ENCODE results near the gene AGBL1.

- TF ChIP-seq CTCF (conservative IDR thresholded peaks at IDR 0.05; ENCODE audit: low read depth, low read length) = no peak
- TF ChIP-seq EZH2 (IDR thresholded peaks at IDR 0.05; ENCODE audit: borderline replicate concordance, low read depth, low read length, poor library complexity, severe bottlenecking) = no peak
Measured at GRCh38 chr15:87032295-87032694, 952.6 kb downstream of the AGBL1 start.
